Occipital lobe (tissue), 2 donors: Measurements from ENCODE around the gene FLNC. TPM values are rescaled to one million over a fixed set of nuclear protein-coding genes. Genes with fewer than 3 reads are reported as not detected.
A peak's percentile ranks its signal among the peaks of the same experiment; 100 is the strongest.

ENCODE experiments used
- DNase-seq: peaks from one replicate; lab custom pipeline; 2025; lab: John Stamatoyannopoulos, UW
- total RNA-seq: library from RNA; depleted of rRNA; stranded (reverse); fragments of >200 nt; gene quantifications from one replicate; pipeline ENCODE4 v1.2.3, GENCODE V29; 2014

FLNC gene
- total RNA-seq, 1 donor from 2014 or later, result 3.6 TPM

GRCh38 chr7:128877756-128878120, 47.5 kb downstream of the FLNC start:
- DNase-seq, result no peak

- no peak for DNase-seq
Observed at GRCh38 chr7:128878226-128879105, 48.3 kb downstream of the FLNC start.

- no peak for DNase-seq
Observed at GRCh38 chr7:128879461-128879938, 49.3 kb downstream of the FLNC start.

- DNase-seq, result peak; percentile 51
Observed at GRCh38 chr7:128879939-128880746, 49.9 kb downstream of the FLNC start.

- DNase-seq, result no peak
Observed at GRCh38 chr7:128880791-128881457, 50.7 kb downstream of the FLNC start.

GRCh38 chr7:128881458-128882125, 51.4 kb downstream of the FLNC start:
- DNase-seq, result no peak

- DNase-seq, result no peak
Observed at GRCh38 chr7:128882134-128882533, 51.9 kb downstream of the FLNC start.

- peak; percentile 74 for DNase-seq
Observed at GRCh38 chr7:128883622-128884448, 53.6 kb downstream of the FLNC start.

- no peak for DNase-seq
Observed at GRCh38 chr7:128884561-128885369, 54.6 kb downstream of the FLNC start.

- DNase-seq, result no peak
Observed at GRCh38 chr7:128885370-128886187, 55.4 kb downstream of the FLNC start.

GRCh38 chr7:128886391-128887168, 56.4 kb downstream of the FLNC start:
- DNase-seq, result no peak

- no peak for DNase-seq
Observed at GRCh38 chr7:128887169-128888038, 57.2 kb downstream of the FLNC start.

- DNase-seq, result no peak
Observed at GRCh38 chr7:128888039-128888755, 58.0 kb downstream of the FLNC start.

GRCh38 chr7:128888756-128889095, 58.5 kb downstream of the FLNC start:
- DNase-seq, result no peak

GRCh38 chr7:128889121-128889520, 58.9 kb downstream of the FLNC start:
- DNase-seq, result no peak
